Mesenteric fat pad (tissue), 1 donor: ENCODE results near the gene CHST14. TPM values are rescaled to one million over a fixed set of nuclear protein-coding genes. Genes with fewer than 3 reads are reported as not detected.
A peak's percentile ranks its signal among the peaks of the same experiment; 100 is the strongest.
"Not testable (repeated sequence)": the region's sequence is repeated elsewhere in the genome, so short reads cannot be mapped to it uniquely, and the experiment has no call there.

ENCODE experiments used
- DNase-seq: peaks from one replicate; pipeline ENCODE4 v3.0.0-alpha.2; 2020; ENCODE audit warnings: low spot score
- total RNA-seq: library from RNA; stranded (reverse); fragmentation: NEBNext Ultra II Directional; extraction: Animal tissue kit (Norgen Biotek cat#: 25700); gene quantifications from one replicate; pipeline ENCODE4 v1.2.1, GENCODE V29; 2021
- donor health status: DM: yes; HTN: yes; CAD: no.

Gene CHST14
- total RNA-seq, 1 donor from 2014 or later = 10.9 TPM

DNA sequence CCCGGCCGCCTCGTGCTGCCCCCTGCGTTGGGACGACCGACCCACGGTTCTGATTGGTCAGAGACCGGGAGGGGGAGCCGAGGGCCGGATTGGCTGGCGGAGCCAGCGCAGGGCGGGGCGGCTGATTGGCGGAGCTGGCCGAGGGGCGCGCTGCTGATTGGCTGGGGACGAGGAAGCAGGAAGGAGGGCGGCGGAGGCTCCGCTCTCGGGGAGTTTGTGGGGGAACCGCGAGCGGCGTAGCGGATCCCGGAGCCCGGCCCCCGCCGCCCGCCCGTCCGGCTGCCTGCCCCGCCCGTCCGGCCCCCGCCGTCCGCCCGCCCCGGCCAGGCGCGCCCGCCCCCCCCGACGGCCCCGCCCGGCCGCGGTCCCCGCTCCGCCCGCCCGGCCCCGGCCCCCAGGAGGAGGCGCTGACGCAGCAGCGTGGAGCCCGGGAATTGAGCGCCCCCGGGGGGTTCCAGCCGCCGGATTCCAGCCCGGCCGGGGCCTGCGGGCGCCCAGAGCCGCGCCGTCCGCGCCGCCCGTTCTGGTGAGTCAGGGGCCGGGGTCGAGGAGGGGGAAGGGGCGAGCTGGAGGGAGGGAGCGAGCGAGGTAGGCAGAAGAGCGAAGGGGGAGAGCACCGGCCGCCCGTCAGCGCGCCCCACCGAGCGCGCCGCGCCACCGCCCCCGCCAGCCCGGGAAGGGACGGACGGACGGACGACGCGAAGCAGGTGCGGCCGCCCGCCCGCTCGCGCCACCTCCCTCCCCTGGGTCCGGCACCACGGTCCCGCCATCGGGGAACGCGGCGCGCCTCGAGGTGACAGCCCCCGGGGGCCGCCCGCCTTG lies 29.8 kb upstream of the CHST14 start, which contains the start of gene BAHD1:
Gene BAHD1, plus strand, starts transcription at position 211 of the 822 bp plus-strand sequence. CDS start 17,512 bp downstream, outside the sequence.
- peak; percentile 99 for DNase-seq

DNA sequence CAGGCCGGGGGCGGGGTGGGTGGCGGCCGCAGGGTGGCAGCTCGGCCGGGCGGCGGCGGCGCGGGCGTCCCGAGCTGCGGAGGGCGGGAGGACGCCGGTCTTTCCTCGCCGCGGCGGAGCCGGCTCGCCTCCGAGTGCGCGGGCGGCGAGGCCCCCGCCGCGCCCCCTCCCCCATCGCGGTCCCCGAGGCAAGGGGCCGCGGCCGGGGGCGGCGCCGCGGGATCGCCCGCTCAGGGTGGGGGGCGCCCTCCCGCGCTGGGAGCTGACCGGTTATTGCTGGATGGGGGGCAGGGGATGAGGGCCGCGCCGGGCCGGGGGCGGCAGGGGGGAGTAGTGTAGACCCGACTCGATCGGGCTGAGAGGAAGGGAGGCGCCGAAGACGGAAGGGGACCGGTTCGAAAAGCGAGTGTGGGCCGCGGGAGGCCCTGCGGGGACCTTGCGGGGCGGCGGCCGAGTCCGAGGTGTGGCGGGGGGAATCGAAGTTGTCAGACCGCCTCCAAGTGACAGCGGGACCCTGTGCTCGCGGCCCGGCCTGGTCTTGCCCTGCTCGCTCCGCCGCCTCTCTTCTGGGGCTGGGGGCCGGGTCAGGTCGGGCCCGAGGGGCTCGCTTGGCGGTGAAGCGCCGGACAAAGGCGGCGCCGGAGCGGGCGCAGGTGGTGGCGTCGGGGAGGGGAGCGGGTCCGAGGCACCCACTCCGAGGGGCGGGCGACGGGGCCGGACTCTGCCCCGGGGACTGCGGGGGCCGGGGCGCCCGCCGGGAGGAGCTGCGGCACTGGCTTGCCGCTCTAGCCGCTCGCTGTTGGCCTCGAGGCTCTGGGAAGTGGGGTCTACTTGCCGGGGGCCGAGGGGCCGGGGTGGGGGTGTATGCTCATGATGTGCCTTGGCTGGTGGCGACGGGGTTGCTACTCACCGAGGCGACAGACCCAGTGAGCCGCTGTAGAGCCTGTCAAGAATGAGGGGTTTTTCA lies 28.9 kb upstream of the CHST14 start:
- DNase-seq = no peak

DNA sequence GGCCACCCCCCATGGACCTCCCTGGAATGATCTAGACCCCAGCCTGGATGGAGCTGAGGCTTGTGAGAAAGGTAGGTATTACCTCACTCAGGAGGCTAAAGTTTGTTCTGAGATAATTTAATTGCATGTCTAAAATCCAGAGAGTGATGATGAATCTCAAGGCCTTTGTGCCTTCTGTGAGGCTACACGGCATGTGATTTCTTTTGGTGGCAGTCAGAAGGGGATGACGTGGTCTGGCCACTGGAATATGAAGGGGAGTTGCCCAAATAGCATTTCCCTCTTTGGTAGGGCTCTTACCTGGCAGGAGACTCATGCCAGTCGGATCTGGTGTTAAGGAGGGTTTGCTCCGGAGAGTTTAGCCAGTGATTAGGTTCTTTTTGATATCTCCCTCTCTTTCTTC lies 27.5 kb upstream of the CHST14 start:
- no peak for DNase-seq

DNA sequence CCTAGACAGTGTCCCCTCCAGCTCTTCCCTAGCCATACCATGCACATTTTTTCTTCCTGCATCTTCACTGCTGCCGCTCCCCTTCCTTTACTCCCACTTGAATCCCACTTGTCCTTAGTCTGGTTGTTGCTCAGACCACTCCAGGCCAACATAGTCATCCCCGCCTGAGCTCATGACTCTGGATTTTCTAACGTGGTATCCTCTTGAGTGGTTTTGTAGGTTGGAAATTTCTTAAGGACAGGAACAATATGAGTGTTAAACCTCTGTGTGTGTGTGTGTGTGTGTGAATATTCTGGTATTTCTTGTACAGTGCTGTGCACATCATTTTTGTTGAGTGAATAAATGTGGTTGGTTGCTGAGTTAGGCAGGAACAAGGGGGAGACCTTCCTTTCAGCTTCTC lies 26.9 kb upstream of the CHST14 start:
- no peak for DNase-seq

GRCh38 chr15:40444736-40445135 lies 26.0 kb upstream of the CHST14 start:
- DNase-seq = no peak

GRCh38 chr15:40445421-40445922 lies 25.3 kb upstream of the CHST14 start:
- no peak for DNase-seq

GRCh38 chr15:40446144-40446543 lies 24.6 kb upstream of the CHST14 start:
- no peak for DNase-seq

- DNase-seq = no peak
These were observed 22.4 kb upstream of the CHST14 start for GRCh38 chr15:40448354-40448753.

- DNase-seq = no peak
These were observed 21.5 kb upstream of the CHST14 start for GRCh38 chr15:40449275-40449674.

GRCh38 chr15:40450047-40450446 lies 20.7 kb upstream of the CHST14 start:
- DNase-seq = no peak

DNA sequence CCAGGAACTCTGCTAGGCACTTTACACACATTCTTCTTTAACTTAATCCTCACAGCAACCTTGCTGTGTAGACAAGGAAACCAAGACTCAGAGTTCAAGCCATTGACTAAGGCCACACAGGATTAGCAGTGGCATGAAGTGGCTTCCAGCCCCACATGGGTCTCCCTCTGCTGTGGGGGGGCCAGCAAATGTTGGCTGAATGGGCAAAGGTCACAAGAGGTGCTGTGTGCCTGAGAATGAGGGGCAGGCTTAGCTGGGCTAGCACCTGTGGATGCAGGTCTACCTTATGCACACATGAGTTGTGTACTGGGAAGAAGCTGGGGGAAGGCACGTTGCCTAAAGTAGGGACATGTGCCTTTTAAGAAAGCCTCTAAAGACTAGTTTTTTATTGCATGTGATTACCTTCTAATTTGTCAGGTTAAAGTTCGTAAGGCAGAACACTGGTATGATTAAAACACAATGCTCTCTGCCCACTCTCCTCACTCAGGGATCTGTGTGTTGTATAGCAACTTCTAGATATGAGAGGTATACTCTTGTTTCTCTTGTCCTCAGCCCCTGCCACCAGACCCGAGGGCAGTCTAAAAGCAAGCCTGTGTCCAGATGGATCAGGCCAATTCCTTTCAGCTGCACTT lies 19.1 kb upstream of the CHST14 start:
- DNase-seq = no peak

GRCh38 chr15:40452296-40453090 lies 18.3 kb upstream of the CHST14 start:
- DNase-seq = no peak

GRCh38 chr15:40453941-40454340 lies 16.8 kb upstream of the CHST14 start:
- DNase-seq = not testable (repeated sequence)

DNA sequence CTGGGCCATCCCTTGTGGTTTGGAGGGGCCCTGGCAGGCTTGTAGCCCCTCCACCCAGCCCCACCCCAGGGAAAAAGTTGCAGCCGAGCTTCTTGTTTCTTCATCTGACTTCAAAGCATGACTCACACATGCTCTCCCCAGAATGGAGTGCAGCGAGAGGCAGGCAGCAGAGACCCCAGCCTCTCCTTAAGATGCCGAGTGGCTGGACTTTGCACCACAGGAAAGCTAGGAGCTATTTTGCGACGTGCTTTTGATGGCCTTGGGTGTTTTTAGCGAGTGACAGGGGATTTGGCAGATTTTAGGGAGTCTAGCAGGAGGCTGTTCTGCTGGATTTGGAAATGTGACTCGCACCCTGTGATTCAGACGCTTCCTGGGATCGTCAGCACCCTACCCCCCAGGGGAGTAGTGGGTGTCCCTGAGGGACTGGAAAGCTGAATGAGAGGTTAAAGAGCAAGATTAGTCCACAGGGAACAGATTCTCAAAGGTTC lies 15.8 kb upstream of the CHST14 start:
- no peak for DNase-seq

DNA sequence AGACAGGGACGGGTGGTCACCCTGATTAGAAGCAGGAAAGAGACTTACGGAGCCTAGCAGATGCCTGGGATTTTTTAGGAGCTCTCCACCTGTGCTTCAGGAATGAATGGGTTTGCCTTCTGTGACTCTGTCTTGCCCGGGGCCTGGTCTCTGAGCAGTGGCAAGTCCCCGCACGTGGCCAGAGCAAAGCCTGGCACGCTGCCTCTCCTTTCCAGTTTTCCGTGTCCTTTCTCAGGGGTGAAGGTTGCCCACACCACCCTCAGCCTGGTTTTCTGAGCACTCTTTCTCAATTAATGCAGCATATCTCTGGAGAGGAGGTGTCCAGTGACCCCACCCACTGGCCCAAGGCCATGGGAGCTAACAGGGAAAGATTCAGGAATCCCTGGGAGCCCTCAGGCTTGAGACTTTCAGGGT lies 14.5 kb upstream of the CHST14 start:
- no peak for DNase-seq

GRCh38 chr15:40456738-40457137 lies 14.0 kb upstream of the CHST14 start:
- no peak for DNase-seq

DNA sequence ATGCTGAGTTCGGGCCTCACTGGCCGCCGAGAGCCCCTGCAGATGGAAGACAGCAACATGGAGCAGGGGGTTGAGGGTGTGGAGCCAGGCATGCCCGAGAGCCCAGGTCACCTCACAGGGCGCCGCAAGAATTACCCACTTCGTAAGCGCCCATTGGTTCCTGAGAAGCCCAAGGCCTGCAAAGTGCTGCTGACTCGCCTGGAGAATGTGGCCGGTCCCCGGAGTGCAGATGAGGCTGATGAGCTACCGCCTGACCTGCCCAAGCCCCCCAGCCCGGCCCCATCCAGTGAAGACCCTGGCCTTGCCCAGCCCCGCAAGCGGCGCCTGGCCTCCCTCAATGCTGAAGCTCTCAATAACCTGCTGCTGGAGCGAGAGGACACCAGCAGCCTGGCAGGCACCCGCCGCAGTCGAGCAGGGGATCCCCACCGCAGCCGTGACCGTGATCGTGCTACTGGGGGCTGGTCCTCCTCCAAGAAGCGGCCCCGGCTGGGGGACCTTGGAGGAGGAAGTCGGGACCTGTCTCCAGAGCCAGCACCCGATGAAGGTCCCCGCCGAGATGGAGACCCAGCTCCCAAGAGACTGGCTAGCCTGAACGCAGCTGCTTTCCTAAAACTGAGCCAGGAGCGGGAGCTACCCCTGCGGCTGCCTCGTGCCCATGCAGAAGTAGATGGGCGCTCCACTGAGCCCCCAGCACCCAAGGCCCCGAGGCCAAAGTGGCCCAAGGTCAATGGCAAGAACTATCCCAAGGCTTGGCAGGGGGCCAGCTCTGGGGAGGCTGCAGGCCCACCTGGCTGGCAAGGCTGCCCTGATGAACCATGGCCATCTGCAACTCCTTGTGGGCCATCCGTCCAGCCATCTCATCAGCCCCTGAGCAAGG lies 12.1 kb upstream of the CHST14 start:
- no peak for DNase-seq

GRCh38 chr15:40459391-40460015 lies 11.3 kb upstream of the CHST14 start:
- DNase-seq = no peak

- DNase-seq = no peak
These were observed 10.4 kb upstream of the CHST14 start for GRCh38 chr15:40460404-40460803.
